Naive thymus-derived CD4-positive, alpha-beta T cell (primary cell): ENCODE data around the gene IGHMBP2. TPM values are rescaled to one million over a fixed set of nuclear protein-coding genes. Genes with fewer than 3 reads are reported as not detected.
A peak's percentile ranks its signal among the peaks of the same experiment; 100 is the strongest.

ENCODE experiments used
- ATAC-seq: fragments of 150-1000 bp; cut with Tn5 transposase; 2 replicates; pipeline ENCODE4 v1.10.0; 2021; ENCODE audit warnings: mild to moderate bottlenecking, moderate library complexity
- CTCF ChIA-PET: fragments of 350-600 bp; sonication (Branson Sonifier 250); formaldehyde crosslinking; loops from one replicate; lab custom pipeline; 2021; ENCODE audit warnings: antibody characterized with exemption; lab: Charles Lee
- POLR2A ChIA-PET: fragments of 350-600 bp; sonication (Branson Sonifier 250); formaldehyde crosslinking; loops from one replicate; lab custom pipeline; 2021; ENCODE audit warnings: antibody characterized with exemption, inconsistent platforms; lab: Charles Lee
- DNase-seq, 9 donors: peaks; one replicate each; pipeline versions ENCODE4 v3.0.0 to v3.0.0-alpha.2; 2020 to 2022; ENCODE audit warnings: mixed read lengths in 1 of 9
- H3K27ac ChIP-seq: one replicate; pipeline ENCODE4 v1.7.0; 2013; ENCODE audit warnings: mild to moderate bottlenecking, low read depth, low read length, moderate library complexity
- H3K27me3 ChIP-seq, 2 donors: one replicate each; pipeline ENCODE4 v1.7.0; 2013; ENCODE audit warnings: low read length in 2 of 2, mild to moderate bottlenecking in 2 of 2, moderate library complexity in 2 of 2; ENCODE audit not compliant: control insufficient read depth in 2 of 2, insufficient read depth in 2 of 2
- H3K36me3 ChIP-seq, 3 experiments: 1 replicate in 2 of 3; 2 replicates in 1 of 3; pipeline ENCODE4 v1.7.0; 2013; ENCODE audit warnings: low read length in 3 of 3, mild to moderate bottlenecking in 3 of 3, moderate library complexity in 1 of 3; ENCODE audit not compliant: insufficient read depth in 3 of 3, control insufficient read depth in 2 of 3
- H3K4me1 ChIP-seq, 2 donors: one replicate each; pipeline ENCODE4 v1.7.0; 2013; ENCODE audit warnings: low read length in 2 of 2, mild to moderate bottlenecking in 2 of 2, moderate library complexity in 1 of 2; ENCODE audit not compliant: control insufficient read depth in 2 of 2, insufficient read depth in 2 of 2
- H3K4me3 ChIP-seq: 2 replicates; pipeline ENCODE4 v1.7.0; 2013; ENCODE audit warnings: mild to moderate bottlenecking, low read length
- H3K9me3 ChIP-seq, 3 experiments: 1 replicate in 2 of 3; 2 replicates in 1 of 3; pipeline ENCODE4 v1.7.0; 2013; ENCODE audit warnings: low read length in 3 of 3; ENCODE audit not compliant: control insufficient read depth in 2 of 3
- H3K27ac Mint-ChIP-seq, 9 donors: one replicate each; pipeline ENCODE4 v1.8.0; 2020 to 2022; ENCODE audit warnings: mixed read lengths in 9 of 9, mild to moderate bottlenecking in 8 of 9, moderate library complexity in 5 of 9, inconsistent platforms in 2 of 9
- H3K27me3 Mint-ChIP-seq, 5 donors: one replicate each; pipeline ENCODE4 v1.8.0; 2021 to 2022; ENCODE audit warnings: mixed read lengths in 5 of 5, mild to moderate bottlenecking in 1 of 5
- H3K36me3 Mint-ChIP-seq, 5 donors: one replicate each; pipeline ENCODE4 v1.8.0; 2020 to 2022; ENCODE audit warnings: mixed read lengths in 5 of 5, mild to moderate bottlenecking in 3 of 5, inconsistent platforms in 1 of 5
- H3K4me1 Mint-ChIP-seq, 7 donors: one replicate each; pipeline ENCODE4 v1.8.0; 2020 to 2022; ENCODE audit warnings: mixed read lengths in 7 of 7, mild to moderate bottlenecking in 3 of 7, inconsistent platforms in 1 of 7
- H3K4me3 Mint-ChIP-seq, 10 donors: one replicate each; pipeline ENCODE4 v1.8.0; 2020 to 2022; ENCODE audit warnings: mild to moderate bottlenecking in 10 of 10, mixed read lengths in 10 of 10, moderate library complexity in 6 of 10, inconsistent platforms in 2 of 10
- H3K9me3 Mint-ChIP-seq, 11 donors: one replicate each; pipeline ENCODE4 v1.8.0; 2020 to 2022; ENCODE audit warnings: mixed read lengths in 11 of 11, mild to moderate bottlenecking in 4 of 11, inconsistent platforms in 1 of 11, moderate library complexity in 1 of 11
- intact Hi-C, 2 donors: fragments of 100-400 bp; cut with micrococcal nuclease; formaldehyde crosslinking; loops; one replicate each; pipeline ENCODE4 v1.15.1; 2023
- polyA plus RNA-seq, 2 donors: library from polyadenylated mRNA; unstranded; fragments of 300-500 nt; fragmentation: Illumina TruSeq; gene quantifications; one replicate each; pipeline ENCODE4 v1.2.3, GENCODE V29; 2021
- total RNA-seq, 6 experiments: library from RNA in 5 of 6; stranded (reverse) in 5 of 6; gene quantifications; 1 replicate in 5 of 6; 2 replicates in 1 of 6; pipeline ENCODE4 v1.2.3 and lab custom pipeline; 2021 to 2026

IGHMBP2 gene
- total and polyA plus RNA-seq, 7 experiments from 2014 or later, result 4.4 to 41.4 (median 32.2) TPM

DNA sequence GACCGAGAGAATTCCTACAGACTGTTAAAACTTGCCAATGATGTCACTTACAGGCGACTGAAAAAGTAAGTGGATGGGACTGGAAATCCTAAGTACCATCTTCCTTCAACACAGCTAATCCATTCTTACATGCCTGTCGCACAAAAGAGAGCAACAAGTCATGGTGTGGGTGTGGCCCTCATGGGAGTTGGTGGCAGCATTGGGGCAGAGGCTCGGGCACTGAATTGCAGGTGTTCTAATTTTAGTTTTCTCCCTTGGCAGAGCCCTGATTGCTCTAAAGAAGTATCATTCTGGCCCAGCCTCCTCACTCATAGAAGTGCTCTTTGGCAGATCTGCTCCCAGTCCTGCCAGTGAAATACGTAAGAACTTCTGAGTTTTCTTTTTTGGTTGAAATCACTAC is 4.6 kb downstream of the IGHMBP2 start:
- Mint-ChIP-seq H3K36me3 (peaks cover 4 to 26% (median 11%) of the 10 kb centered on the region in 5 donors), H3K9me3 (no peaks in the 10 kb centered on the region), H3K4me1 (peaks cover 16 to 31% (median 23%) of the 10 kb centered on the region in 7 donors), H3K27ac (peak overlapping the region in 1 of 9 donors; percentile 41), H3K4me3 (no peak overlapping the region), H3K27me3 (no peaks in the 10 kb centered on the region)
- intact Hi-C loops, result loop anchor here in 1 of 2 donors (10.0 kb wide), 1 partner anchor 767 kb away; the partner anchor contains the start of gene LTO1
- POLR2A ChIA-PET, result no interaction called here
- Histone ChIP-seq H3K4me1 (peaks cover 7 to 10% of the 10 kb centered on the region in 2 donors), H3K4me3 (no peak overlapping the region), H3K36me3 (peaks cover 0 to 61% (median 9%) of the 10 kb centered on the region in 3 experiments), H3K27ac (no peak overlapping the region), H3K27me3 (no peaks in the 10 kb centered on the region), H3K9me3 (no peaks in the 10 kb centered on the region)
- DNase-seq (no peak), ATAC-seq (no peak)
- CTCF ChIA-PET, result interaction anchor here (0.6 kb wide), 1 partner anchor 413 kb away, joined by 4 read pairs; no protein-coding TSS in a partner anchor

DNA sequence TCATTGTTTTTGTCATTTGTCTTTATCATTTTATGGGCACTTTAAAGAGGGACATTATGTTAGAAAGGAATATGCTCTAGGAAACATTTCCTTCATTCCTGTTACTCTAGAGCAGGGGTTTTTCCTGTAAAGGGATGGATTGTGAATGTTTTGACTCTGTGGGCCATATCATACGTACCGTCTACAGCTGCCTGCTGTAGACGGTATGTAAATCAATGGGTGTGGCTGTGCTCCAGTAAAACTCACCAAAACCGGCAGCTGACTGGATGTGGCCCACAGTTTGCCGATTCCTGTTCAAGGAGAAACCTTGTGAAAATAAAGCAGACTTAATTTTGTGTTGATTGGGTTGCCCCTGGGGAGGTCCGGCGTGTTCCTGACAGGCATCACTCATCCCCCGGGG is 7.3 kb downstream of the IGHMBP2 start:
- H3K4me1 Mint-ChIP-seq, result peaks cover 0 to 7% (median 3%) of the 10 kb centered on the region in 7 donors
- H3K4me1 ChIP-seq, result no peaks in the 10 kb centered on the region
- H3K9me3 ChIP-seq, result no peaks in the 10 kb centered on the region
- DNase-seq (no peak), ATAC-seq (no peak)
- H3K27me3 Mint-ChIP-seq, result no peaks in the 10 kb centered on the region
- H3K27me3 ChIP-seq, result no peaks in the 10 kb centered on the region
- intact Hi-C loops, result no loop called here
- no peaks in the 10 kb centered on the region for H3K9me3 Mint-ChIP-seq
- no peak overlapping the region for H3K4me3 ChIP-seq
- ChIA-PET CTCF (no interaction called here), POLR2A (no interaction called here)
- peaks cover 0 to 76% (median 19%) of the 10 kb centered on the region in 3 experiments for H3K36me3 ChIP-seq
- H3K27ac ChIP-seq, result no peak overlapping the region
- H3K27ac Mint-ChIP-seq, result no peak overlapping the region
- no peak overlapping the region for H3K4me3 Mint-ChIP-seq
- H3K36me3 Mint-ChIP-seq, result peaks cover 4 to 35% (median 16%) of the 10 kb centered on the region in 5 donors

- H3K36me3 ChIP-seq, result peaks cover 0 to 83% (median 19%) of the 10 kb centered on the region in 3 experiments
- DNase-seq (no peak), ATAC-seq (no peak)
- H3K27ac ChIP-seq, result no peak overlapping the region
- H3K4me3 Mint-ChIP-seq, result no peak overlapping the region
- intact Hi-C loops, result no loop called here
- H3K9me3 Mint-ChIP-seq, result no peaks in the 10 kb centered on the region
- ChIA-PET CTCF (no interaction called here), POLR2A (no interaction called here)
- no peaks in the 10 kb centered on the region for H3K4me1 ChIP-seq
- peaks cover 0 to 5% (median 3%) of the 10 kb centered on the region in 7 donors for H3K4me1 Mint-ChIP-seq
- no peaks in the 10 kb centered on the region for H3K27me3 ChIP-seq
- no peak overlapping the region for H3K27ac Mint-ChIP-seq
- H3K27me3 Mint-ChIP-seq, result no peaks in the 10 kb centered on the region
- no peak overlapping the region for H3K4me3 ChIP-seq
- H3K36me3 Mint-ChIP-seq, result peaks cover 9 to 41% (median 22%) of the 10 kb centered on the region in 5 donors
- no peaks in the 10 kb centered on the region for H3K9me3 ChIP-seq
Measured at GRCh38 chr11:68911731-68912130, 8.0 kb downstream of the IGHMBP2 start.

DNA sequence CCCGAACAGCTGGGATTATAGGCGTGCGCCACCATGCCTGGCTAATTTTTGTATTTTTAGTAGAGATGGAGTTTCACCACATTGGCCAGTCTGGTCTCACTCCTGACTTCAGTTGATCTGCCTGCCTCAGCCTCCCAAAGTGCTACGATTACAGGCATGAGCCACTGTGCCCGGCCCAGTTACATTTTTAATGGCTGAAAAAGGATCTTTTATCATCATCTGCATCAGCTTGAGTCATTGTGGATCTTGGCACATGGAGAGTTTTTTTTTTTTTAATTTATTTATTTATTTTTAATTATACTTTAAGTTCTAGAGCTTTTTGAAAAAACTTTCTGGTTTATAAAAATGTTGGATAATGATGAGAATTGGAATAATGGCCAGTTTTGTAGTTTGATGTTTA is 8.6 kb downstream of the IGHMBP2 start:
- ChIA-PET POLR2A (no interaction called here), CTCF (no interaction called here)
- H3K36me3 ChIP-seq, result peaks cover 0 to 82% (median 19%) of the 10 kb centered on the region in 3 experiments
- H3K9me3 ChIP-seq, result no peaks in the 10 kb centered on the region
- no peak overlapping the region for H3K27ac Mint-ChIP-seq
- no peak for ATAC-seq
- no peaks in the 10 kb centered on the region for H3K4me1 ChIP-seq
- no peaks in the 10 kb centered on the region for H3K9me3 Mint-ChIP-seq
- peaks cover 9 to 42% (median 23%) of the 10 kb centered on the region in 5 donors for H3K36me3 Mint-ChIP-seq
- intact Hi-C loops, result no loop called here
- H3K27ac ChIP-seq, result no peak overlapping the region
- peaks cover 0 to 4% (median 3%) of the 10 kb centered on the region in 7 donors for H3K4me1 Mint-ChIP-seq
- no peak overlapping the region for H3K4me3 Mint-ChIP-seq
- H3K27me3 ChIP-seq, result no peaks in the 10 kb centered on the region
- H3K4me3 ChIP-seq, result no peak overlapping the region
- no peaks in the 10 kb centered on the region for H3K27me3 Mint-ChIP-seq
- no peak for DNase-seq

- Histone ChIP-seq H3K9me3 (no peaks in the 10 kb centered on the region), H3K4me1 (no peaks in the 10 kb centered on the region), H3K4me3 (no peak overlapping the region), H3K27ac (no peak overlapping the region), H3K27me3 (no peaks in the 10 kb centered on the region), H3K36me3 (peaks cover 0 to 85% (median 19%) of the 10 kb centered on the region in 3 experiments)
- H3K27ac Mint-ChIP-seq, result no peak overlapping the region
- ChIA-PET POLR2A (no interaction called here), CTCF (no interaction called here)
- DNase-seq (no peak), ATAC-seq (no peak)
- H3K4me1 Mint-ChIP-seq, result peaks cover 0 to 3% (median 0%) of the 10 kb centered on the region in 7 donors
- no peaks in the 10 kb centered on the region for H3K27me3 Mint-ChIP-seq
- no peak overlapping the region for H3K4me3 Mint-ChIP-seq
- intact Hi-C loops, result no loop called here
- H3K36me3 Mint-ChIP-seq, result peaks cover 10 to 40% (median 23%) of the 10 kb centered on the region in 5 donors
- no peaks in the 10 kb centered on the region for H3K9me3 Mint-ChIP-seq
Measured at GRCh38 chr11:68913188-68913587, 9.5 kb downstream of the IGHMBP2 start.

GRCh38 chr11:68914761-68915160 is 11.1 kb downstream of the IGHMBP2 start:
- Histone ChIP-seq H3K4me3 (no peak overlapping the region), H3K4me1 (no peaks in the 10 kb centered on the region), H3K27me3 (no peaks in the 10 kb centered on the region), H3K9me3 (no peaks in the 10 kb centered on the region), H3K27ac (no peak overlapping the region), H3K36me3 (peaks cover 0 to 85% (median 19%) of the 10 kb centered on the region in 3 experiments)
- POLR2A ChIA-PET, result no interaction called here
- DNase-seq, result no peak
- Mint-ChIP-seq H3K27ac (no peak overlapping the region), H3K4me1 (peaks cover 0 to 3% (median 0%) of the 10 kb centered on the region in 7 donors), H3K4me3 (no peak overlapping the region), H3K36me3 (peaks cover 15 to 45% (median 30%) of the 10 kb centered on the region in 5 donors), H3K9me3 (no peaks in the 10 kb centered on the region), H3K27me3 (no peaks in the 10 kb centered on the region)
- no peak for ATAC-seq
- CTCF ChIA-PET, result no interaction called here
- intact Hi-C loops, result no loop called here

DNA sequence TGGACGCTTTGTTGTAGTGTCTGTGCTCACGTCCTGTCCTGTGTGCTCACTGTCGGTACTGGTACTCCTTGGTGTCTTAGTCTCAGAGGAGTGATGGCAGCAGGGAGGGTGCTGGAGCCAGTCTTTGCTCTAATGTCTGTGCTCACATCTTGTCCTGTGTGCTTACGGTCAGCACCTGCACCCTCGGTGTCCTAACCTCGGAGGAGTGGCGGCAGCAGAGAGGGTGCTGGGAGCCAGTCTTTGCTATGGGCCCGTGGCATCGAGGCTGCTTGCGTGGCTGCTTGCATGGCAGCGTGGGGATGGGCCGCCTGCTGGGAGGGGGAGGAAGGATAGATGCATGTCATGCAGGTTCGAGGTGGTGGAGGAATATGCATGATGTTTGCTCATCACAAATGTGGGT is 12.7 kb downstream of the IGHMBP2 start:
- POLR2A ChIA-PET, result no interaction called here
- Mint-ChIP-seq H3K9me3 (no peaks in the 10 kb centered on the region), H3K4me3 (no peak overlapping the region), H3K27me3 (no peaks in the 10 kb centered on the region), H3K4me1 (peaks cover 0 to 3% (median 0%) of the 10 kb centered on the region in 7 donors), H3K36me3 (peaks cover 17 to 55% (median 30%) of the 10 kb centered on the region in 5 donors), H3K27ac (no peak overlapping the region)
- Histone ChIP-seq H3K27ac (no peak overlapping the region), H3K9me3 (no peaks in the 10 kb centered on the region), H3K4me3 (no peak overlapping the region), H3K36me3 (peaks cover 6 to 83% (median 17%) of the 10 kb centered on the region in 3 experiments), H3K27me3 (no peaks in the 10 kb centered on the region), H3K4me1 (no peaks in the 10 kb centered on the region)
- ATAC-seq (no peak), DNase-seq (no peak)
- CTCF ChIA-PET, result no interaction called here
- intact Hi-C loops, result no loop called here
